ENCODE measurements around the gene DLGAP4. TPM values are rescaled to one million over a fixed set of nuclear protein-coding genes. Genes with fewer than 3 reads are reported as not detected.

Gene DLGAP4
- total RNA-seq, 2 donors from 2014 or later = 34.8 to 83.7 TPM

DNA sequence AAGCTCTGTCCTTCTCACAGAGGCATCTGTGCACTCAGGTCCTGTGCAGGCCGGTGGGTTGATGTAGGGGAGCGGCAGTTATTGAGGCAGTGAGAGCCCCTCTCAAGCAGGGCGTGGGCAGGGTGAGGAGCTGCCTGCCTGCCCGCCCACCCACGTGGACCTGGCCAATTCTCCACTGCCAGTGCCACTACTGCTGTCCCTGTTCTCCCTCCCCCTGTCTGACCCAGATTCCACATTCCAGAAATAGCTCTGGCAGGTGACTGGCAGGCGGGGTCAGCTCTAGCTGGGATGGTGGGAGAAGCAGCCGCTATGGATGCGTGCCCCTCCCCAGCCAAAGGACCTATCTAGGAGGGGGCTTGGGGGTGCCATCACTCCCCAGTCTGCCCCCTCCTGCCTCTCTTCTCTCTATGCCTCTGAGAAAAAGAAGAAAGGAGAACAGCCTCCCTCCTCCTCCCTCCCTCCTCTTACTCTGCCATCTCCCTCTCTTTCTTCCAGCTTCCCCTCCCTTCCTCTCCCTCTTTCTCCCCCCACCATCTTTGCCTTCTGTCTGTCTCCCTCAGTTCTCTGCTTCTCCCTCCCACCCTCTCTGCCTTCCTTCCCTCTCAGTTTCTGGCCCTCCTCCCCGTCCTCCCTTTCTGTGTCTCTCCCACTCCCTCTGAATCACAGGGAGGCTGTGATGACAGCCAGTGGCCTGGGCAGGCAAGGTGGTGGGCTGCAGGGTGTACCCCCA is 148.7 kb downstream of the DLGAP4 start:
- no peak for ATAC-seq (replicated peaks)
- Mint-ChIP-seq H3K4me3 (no peak overlapping the region), H3K36me3 (ENCODE audit: low read depth) (no peaks in the 10 kb centered on the region), H3K27ac (peak overlapping the region; percentile 69), H3K4me1 (no peaks in the 10 kb centered on the region), H3K27me3 (peaks cover 5% of the 10 kb centered on the region), H3K9me3 (no peaks in the 10 kb centered on the region)

DNA sequence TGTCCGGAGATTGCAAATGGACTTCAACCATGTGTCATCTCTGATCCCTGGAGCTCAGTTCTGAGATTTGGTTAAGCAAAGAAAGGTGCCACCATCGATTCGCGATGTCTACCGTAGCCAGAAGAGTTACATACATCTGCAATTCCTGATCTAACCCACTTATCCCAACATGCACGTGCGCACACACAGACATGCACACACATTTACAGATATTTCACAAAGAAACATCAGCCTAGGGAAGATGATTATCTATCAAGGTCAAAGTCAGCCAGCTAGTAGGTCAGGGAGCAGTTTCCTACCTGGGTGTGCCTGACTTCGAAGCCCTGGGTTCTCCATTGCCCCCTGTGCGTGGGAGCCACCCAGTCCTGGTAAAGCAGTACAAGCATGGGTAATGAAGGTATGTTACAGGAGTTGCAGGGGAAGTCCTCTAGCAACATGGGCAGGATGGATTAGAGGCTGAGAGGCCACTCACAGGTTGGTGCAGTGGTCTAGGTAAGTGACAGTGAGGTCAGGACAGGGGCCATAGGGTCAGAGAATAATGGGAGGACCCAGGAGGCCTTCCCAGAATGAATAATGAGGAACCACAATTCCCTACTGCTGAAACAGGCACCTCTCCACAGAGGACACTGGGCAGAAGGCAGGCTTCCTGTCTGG is 150.0 kb downstream of the DLGAP4 start:
- Mint-ChIP-seq H3K36me3 (ENCODE audit: low read depth) (no peaks in the 10 kb centered on the region), H3K4me1 (no peaks in the 10 kb centered on the region), H3K27me3 (peaks cover 5% of the 10 kb centered on the region), H3K9me3 (no peaks in the 10 kb centered on the region), H3K27ac (peak overlapping the region; percentile 69), H3K4me3 (no peak overlapping the region)
- no peak for ATAC-seq (replicated peaks)

DNA sequence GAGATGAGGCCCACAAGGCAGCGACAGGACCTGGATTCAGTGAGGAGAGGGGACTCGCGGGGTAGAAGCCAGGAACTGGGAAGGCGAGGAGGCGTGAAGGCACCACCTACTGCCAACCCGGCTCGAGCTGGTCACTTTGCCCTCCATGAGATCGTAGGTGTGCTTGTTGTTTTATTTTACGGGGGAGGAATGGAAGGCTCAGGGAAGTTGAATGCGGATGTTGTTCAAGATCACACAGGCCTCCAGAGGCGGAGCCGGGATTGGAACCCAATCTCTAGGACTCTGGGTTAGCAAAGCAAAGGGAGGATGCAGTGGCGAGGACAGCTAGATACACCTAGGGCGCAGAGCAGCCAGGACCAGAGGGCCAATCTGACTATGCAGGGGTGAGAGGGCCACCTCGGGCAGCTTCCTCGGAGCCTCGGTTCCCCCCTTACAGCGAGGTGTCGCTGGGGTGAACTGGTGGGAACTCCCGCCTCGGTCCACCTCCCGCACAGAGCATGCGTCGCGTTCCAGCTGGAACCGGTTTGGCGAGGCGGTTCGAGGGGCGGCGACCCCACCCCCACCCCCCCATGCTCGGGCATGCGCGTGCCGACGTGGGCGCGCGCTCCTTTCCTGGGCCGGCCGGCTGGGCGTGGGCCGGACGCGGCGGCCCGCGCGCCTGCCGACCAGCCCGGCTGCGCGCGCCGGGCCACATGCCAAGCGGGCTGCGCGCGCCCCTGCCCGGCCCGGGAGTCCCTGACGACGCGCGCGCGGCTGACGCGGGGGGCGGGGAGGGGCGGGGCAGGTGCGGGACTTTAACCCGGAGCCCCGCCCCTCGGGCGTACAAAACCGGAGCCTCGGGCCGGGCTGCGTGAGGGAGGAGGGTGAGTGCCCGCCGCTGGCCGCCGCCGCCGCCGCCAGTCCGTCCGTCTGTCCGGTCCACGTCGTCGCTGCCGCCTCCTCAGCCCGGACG is 154.8 kb downstream of the DLGAP4 start:
- Mint-ChIP-seq H3K27me3 (peaks cover 2% of the 10 kb centered on the region), H3K9me3 (no peaks in the 10 kb centered on the region), H3K27ac (peak overlapping the region; percentile 93), H3K4me3 (peak overlapping the region; percentile 93), H3K36me3 (ENCODE audit: low read depth) (peaks cover 8% of the 10 kb centered on the region), H3K4me1 (peaks cover 10% of the 10 kb centered on the region)
- ATAC-seq (replicated peaks) = peak; percentile 70

- ATAC-seq (replicated peaks) = peak; percentile 5
- Mint-ChIP-seq H3K4me3 (peak overlapping the region; percentile 93), H3K27ac (peak overlapping the region; percentile 92), H3K27me3 (no peaks in the 10 kb centered on the region), H3K36me3 (ENCODE audit: low read depth) (peaks cover 8% of the 10 kb centered on the region), H3K4me1 (peaks cover 19% of the 10 kb centered on the region), H3K9me3 (no peaks in the 10 kb centered on the region)
Measured at GRCh38 chr20:36461600-36462439, 155.7 kb downstream of the DLGAP4 start.

- H3K27ac Mint-ChIP-seq = peak overlapping the region; percentile 92
- H3K36me3 Mint-ChIP-seq (ENCODE audit: low read depth) = peaks cover 8% of the 10 kb centered on the region
- peaks cover 27% of the 10 kb centered on the region for H3K4me1 Mint-ChIP-seq
- no peak for ATAC-seq (replicated peaks)
- H3K9me3 Mint-ChIP-seq = no peaks in the 10 kb centered on the region
- H3K4me3 Mint-ChIP-seq = peak overlapping the region; percentile 93
- no peaks in the 10 kb centered on the region for H3K27me3 Mint-ChIP-seq
Measured at GRCh38 chr20:36462440-36463211, 156.5 kb downstream of the DLGAP4 start.

DNA sequence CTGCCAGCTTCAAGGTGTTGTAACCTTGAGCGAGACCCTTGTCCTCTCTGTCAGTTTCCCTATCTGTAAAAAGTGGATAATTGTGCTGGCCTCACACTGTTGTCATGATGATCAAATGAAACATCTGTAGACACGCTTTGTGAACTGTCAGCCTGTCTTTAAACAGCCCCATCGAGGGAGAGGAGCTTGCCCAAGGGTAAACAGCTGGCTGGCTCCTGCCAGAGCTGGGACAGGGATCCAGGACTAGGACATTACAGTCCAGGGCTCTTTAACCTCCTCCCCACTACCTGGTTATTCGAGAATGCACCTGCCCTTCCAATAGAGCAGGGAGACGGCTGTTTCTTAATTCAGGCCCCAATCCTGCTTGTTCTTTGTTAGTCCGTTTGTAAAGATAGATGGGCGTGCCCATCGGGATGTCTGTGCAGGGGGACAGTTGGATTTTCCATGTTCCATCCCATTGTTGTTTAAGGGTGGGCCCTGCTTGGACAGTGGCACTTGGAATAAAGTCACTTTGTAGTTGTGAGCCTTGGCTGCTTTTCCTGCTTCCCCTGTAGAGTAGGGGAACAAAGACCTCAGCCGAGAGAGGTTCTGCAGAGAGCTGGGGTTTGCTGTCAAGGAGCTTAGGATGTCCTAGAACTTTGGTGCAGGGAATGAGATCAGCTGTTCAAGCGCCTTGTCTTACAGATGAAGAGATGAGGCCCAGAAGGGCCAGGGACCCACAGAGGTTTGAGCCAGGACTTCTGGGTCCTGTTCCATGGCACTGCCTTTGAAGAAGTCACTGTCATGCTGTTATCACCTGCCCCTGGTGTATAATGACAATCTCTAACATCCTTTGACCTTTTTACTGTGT is 157.3 kb downstream of the DLGAP4 start:
- no peaks in the 10 kb centered on the region for H3K9me3 Mint-ChIP-seq
- no peak for ATAC-seq (replicated peaks)
- H3K27me3 Mint-ChIP-seq = no peaks in the 10 kb centered on the region
- H3K36me3 Mint-ChIP-seq (ENCODE audit: low read depth) = peaks cover 8% of the 10 kb centered on the region
- H3K27ac Mint-ChIP-seq = peak overlapping the region; percentile 92
- H3K4me3 Mint-ChIP-seq = peak overlapping the region; percentile 93
- peaks cover 30% of the 10 kb centered on the region for H3K4me1 Mint-ChIP-seq

DNA sequence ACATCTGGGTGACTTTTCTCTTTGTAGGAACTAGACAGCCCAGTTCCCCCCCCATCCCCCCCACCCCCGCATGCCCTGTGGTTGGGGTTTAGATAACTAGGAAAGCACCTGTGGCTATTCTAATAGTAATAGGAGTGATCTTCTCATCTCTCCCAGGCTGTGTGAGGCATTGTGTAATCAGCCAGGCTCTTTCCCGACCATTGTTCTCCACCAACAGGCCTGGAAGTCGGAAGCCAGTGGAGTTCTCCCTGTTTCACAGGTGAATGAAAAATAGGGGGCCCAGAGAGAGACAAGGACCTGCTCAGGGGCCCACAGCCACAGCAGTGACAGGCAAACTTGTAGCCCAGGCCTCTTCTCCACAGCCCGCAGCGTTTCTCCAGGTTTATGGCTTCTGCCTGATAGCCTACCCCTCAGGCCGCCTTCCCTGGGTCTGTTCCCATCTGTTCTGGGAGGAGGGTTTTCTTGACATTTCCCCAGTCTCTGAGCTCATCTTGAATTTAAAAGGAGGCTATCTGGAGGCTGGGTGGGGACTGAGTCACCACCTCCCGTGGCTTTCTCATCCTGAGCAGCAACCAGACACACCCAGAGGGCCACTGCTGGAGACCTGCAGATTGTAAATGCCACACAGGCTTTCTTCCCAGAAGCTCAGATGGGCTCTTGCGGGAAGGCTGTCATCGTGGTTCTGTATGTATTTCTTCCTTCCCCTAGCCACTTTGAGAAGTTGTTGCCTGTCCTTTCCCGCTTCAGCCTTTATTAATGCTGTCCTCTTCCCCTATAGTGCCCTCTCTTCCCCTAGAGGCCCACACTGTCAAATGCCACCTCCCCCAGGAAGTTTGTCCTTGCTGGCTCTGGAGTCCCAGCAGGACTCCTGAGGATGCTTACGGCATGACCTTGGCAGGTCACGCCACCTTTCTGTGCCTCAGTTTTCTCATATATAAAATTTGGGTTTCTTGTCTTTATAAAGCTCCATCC is 159.3 kb downstream of the DLGAP4 start:
- H3K27me3 Mint-ChIP-seq = no peaks in the 10 kb centered on the region
- peak overlapping the region; percentile 83 for H3K27ac Mint-ChIP-seq
- H3K4me3 Mint-ChIP-seq = peak overlapping the region; percentile 93
- H3K36me3 Mint-ChIP-seq (ENCODE audit: low read depth) = peaks cover 13% of the 10 kb centered on the region
- peaks cover 35% of the 10 kb centered on the region for H3K4me1 Mint-ChIP-seq
- no peaks in the 10 kb centered on the region for H3K9me3 Mint-ChIP-seq
- peak; percentile 71 for ATAC-seq (replicated peaks)

GRCh38 chr20:36466089-36466488 is 159.9 kb downstream of the DLGAP4 start:
- H3K27ac Mint-ChIP-seq = peak overlapping the region; percentile 83
- H3K9me3 Mint-ChIP-seq = no peaks in the 10 kb centered on the region
- peak overlapping the region; percentile 93 for H3K4me3 Mint-ChIP-seq
- peaks cover 13% of the 10 kb centered on the region for H3K36me3 Mint-ChIP-seq (ENCODE audit: low read depth)
- peaks cover 35% of the 10 kb centered on the region for H3K4me1 Mint-ChIP-seq
- peak; percentile 45 for ATAC-seq (replicated peaks)
- no peaks in the 10 kb centered on the region for H3K27me3 Mint-ChIP-seq

DNA sequence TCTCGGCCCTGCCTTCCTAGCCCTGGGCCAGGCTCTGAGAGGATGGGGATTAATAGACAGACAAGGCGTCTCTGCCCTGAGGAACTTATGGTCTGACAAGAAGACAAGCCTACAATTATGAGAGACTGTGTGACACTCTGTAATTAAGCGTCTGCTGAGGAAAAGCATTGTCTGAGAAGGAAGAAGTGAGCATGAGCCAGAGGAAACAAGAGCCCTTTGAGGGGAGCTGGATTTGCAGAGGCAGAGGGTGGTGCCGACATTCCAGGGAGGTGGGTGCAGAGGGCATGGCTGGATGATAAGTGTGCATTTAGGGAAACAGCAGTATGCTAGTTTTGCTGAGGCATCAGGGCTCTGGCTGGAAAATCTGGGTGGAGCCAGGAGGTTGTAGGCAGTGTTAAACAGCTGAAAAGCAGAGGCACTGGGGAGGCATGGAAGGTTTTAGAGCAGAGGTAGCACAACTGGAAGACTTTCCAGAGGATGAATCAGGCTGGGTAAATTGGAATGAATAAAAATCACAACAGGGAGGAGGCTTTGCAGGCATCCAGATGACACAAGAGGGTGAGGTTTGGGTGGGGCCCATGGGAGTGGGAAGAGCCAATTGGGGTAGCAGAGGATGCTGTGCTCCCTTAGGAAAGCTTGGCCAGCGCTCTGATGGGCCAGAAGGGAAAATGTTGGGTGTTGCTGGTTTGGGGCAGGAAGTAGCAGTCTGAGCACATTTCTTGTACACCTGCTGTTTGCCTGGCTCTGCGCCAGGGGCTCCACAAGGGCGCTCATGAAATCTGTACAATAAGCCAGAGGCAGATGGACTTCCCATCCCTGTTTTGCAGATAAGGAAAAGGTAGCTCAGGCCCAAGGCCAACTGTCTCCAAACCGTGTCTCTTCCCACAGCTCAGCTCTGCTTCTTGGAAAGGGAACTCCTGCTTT is 161.2 kb downstream of the DLGAP4 start:
- H3K27me3 Mint-ChIP-seq = no peaks in the 10 kb centered on the region
- peak overlapping the region; percentile 93 for H3K4me3 Mint-ChIP-seq
- H3K4me1 Mint-ChIP-seq = peaks cover 35% of the 10 kb centered on the region
- peaks cover 11% of the 10 kb centered on the region for H3K36me3 Mint-ChIP-seq (ENCODE audit: low read depth)
- no peaks in the 10 kb centered on the region for H3K9me3 Mint-ChIP-seq
- H3K27ac Mint-ChIP-seq = peak overlapping the region; percentile 83
- no peak for ATAC-seq (replicated peaks)

DNA sequence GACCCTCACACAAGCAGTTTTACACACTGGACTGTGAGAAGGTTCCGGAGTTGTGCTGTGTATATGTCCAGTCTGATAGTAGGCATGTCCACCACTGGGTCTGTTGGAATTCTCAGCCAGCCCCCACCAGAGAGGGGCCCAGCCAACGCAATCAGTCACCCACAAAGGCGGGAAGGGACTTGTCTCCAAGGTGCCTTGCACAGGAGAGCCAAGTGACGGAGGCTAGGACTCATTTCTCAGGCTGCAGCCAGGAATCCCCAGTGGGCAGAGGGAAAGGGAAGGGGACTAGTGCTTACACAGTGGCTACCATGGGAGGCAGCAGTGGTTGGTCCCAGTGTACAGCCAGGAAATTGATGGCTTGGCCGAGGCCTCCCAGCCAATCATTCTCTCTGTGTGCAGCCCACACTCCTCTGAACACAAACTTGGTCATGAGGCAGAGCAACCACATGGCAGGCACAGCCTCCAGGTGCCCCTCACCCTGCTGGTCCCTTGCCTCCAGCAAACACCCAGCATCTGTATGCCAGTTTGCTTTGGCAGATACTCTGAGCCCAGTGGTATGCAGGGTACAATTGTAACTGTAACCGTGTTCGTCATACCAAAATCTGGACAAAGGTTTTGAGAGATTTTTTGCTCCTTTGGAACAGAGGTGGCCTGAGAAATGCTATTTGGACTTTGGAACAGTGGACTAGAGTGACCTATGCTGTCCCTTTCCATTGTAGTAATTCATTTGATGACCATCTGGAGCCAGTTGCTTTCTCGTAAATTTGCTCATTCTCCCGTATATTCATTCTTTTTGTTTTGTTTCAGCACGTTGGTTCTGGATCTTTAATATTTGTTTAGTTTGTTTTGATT is 162.2 kb downstream of the DLGAP4 start:
- Mint-ChIP-seq H3K4me1 (peaks cover 35% of the 10 kb centered on the region), H3K4me3 (peak overlapping the region; percentile 93), H3K27me3 (no peaks in the 10 kb centered on the region), H3K27ac (peak overlapping the region; percentile 83), H3K36me3 (ENCODE audit: low read depth) (peaks cover 5% of the 10 kb centered on the region), H3K9me3 (no peaks in the 10 kb centered on the region)
- ATAC-seq (replicated peaks) = no peak

All from activated T-helper 17 cell treated with anti-CD3 and anti-CD28 coated beads, Interleukin-2, amount 50 U/mL, for 72 hours (primary cell).